ENCODE results near the gene DLG2.
A peak's percentile ranks its signal among the peaks of the same experiment; 100 is the strongest.

DLG2 gene

DNA sequence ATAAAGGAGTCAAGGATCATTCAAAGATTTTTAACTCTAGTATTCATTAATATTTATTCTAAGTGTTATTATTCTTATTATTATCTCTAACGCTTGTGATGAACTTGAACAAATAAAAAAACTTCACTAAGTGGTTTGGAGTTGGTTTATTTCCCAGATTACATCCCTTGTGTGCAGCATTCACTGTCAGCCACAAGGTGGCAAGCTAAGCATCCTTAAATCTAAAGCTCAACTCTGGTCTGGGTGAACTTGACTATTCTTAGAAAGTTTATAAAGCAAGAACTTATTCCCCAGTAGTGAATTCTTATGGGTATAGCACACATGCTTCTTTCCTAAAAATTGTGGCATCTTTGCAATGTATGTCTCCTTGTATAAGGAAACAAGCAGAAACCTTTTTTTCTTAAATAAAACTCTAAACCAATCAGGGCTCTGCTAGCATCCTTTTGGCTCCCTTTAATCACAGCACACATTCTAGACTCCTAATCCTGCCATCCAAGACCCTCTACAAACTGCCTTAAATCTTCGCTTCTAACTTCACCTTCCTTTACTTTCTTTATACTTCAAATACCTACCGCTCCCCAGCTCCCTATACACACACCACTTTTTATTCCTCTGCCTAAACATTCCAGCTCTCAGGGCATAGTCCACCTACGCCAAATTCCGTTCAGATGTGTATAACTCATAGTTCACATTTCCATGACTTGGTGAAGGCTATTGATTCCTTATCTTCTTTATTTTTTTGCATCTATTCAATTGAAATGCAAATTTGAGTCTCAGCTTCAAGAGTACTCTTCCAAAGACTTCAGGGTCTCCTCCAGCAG is 1068.8 kb downstream of the DLG2 start:
- H3K4me3 ChIP-seq (replicated peaks in 1 of 2; ENCODE audit: low read depth in 2 of 2, low read length in 2 of 2) = no peak overlapping the region
- peak; percentile 65 to 71 for DNase-seq (ENCODE audit: low read depth in 2 of 2)
- TF ChIP-seq, protein P1, sequence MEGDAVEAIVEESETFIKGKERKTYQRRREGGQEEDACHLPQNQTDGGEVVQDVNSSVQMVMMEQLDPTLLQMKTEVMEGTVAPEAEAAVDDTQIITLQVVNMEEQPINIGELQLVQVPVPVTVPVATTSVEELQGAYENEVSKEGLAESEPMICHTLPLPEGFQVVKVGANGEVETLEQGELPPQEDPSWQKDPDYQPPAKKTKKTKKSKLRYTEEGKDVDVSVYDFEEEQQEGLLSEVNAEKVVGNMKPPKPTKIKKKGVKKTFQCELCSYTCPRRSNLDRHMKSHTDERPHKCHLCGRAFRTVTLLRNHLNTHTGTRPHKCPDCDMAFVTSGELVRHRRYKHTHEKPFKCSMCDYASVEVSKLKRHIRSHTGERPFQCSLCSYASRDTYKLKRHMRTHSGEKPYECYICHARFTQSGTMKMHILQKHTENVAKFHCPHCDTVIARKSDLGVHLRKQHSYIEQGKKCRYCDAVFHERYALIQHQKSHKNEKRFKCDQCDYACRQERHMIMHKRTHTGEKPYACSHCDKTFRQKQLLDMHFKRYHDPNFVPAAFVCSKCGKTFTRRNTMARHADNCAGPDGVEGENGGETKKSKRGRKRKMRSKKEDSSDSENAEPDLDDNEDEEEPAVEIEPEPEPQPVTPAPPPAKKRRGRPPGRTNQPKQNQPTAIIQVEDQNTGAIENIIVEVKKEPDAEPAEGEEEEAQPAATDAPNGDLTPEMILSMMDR (IDR thresholded peaks at IDR 0.05; ENCODE audit: low read depth, low read length) = peak; percentile 83

DNA sequence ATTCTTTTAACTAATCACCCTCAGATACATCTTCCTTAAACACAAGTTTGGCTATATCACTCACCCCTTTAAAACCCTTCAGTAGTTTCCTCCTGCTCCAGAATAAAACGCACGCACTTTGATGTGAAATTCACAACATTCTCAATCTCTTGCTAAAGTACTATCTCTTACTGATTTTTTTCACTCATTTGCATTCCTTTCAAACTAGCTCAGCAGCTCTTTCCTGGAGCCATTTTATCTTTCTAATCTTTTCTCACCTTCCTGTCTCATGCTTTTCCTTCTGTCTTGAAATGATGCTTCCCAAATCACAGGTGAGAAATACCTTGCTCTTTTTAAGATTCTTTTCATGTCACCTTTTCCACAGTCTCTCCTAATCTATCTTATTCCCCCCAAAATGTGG is 1074.4 kb downstream of the DLG2 start:
- TF ChIP-seq, protein P1 (IDR thresholded peaks at IDR 0.05; ENCODE audit: low read depth, low read length) = no peak
- H3K4me3 ChIP-seq (replicated peaks in 1 of 2; ENCODE audit: low read depth in 2 of 2, low read length in 2 of 2) = no peak overlapping the region
- no peak for DNase-seq (ENCODE audit: low read depth in 2 of 2)

DNA sequence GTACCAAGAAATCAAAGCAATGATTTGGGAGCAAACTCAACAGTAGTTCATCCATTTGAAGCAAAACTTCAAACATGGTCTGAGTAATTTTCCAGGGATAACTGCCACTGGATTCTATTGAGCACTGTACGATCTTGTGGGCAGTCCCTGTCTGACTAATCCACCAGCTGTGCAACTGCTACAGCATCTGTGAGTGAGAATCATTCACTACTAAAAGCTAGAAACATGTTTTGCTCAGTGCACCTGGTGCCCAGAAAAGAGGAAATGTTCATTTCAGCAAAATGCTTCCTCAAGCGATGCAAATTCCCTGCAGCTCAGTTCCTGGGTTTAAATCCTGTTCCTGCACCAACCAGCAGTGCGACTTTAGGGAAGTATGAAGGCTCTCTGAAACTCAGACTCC is 1077.9 kb downstream of the DLG2 start:
- TF ChIP-seq, protein P1 (IDR thresholded peaks at IDR 0.05; ENCODE audit: low read depth, low read length) = no peak
- no peak overlapping the region for H3K4me3 ChIP-seq (replicated peaks in 1 of 2; ENCODE audit: low read depth in 2 of 2, low read length in 2 of 2)
- DNase-seq (ENCODE audit: low read depth in 2 of 2) = no peak

DNA sequence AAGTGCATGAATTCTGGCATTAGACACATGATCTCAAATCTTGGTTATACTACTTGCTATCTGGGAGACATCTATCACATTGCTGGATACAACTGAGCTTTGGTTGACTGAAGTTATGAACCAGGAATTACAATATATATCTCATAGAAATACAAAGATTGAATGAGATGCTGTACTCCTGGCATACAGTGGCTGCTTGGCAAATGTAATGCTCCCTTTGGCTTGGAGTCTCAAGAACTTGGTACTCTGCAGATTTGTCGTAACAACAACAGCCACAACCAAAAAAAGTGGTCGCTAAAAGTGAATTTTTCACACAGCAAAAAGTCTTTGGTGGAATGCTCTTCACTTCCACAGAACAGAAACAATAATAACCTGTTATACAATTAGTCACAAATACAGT is 1082.6 kb downstream of the DLG2 start:
- TF ChIP-seq, protein P1 (IDR thresholded peaks at IDR 0.05; ENCODE audit: low read depth, low read length) = no peak
- DNase-seq (ENCODE audit: low read depth in 2 of 2) = no peak
- H3K4me3 ChIP-seq (replicated peaks in 1 of 2; ENCODE audit: low read depth in 2 of 2, low read length in 2 of 2) = no peak overlapping the region

DNA sequence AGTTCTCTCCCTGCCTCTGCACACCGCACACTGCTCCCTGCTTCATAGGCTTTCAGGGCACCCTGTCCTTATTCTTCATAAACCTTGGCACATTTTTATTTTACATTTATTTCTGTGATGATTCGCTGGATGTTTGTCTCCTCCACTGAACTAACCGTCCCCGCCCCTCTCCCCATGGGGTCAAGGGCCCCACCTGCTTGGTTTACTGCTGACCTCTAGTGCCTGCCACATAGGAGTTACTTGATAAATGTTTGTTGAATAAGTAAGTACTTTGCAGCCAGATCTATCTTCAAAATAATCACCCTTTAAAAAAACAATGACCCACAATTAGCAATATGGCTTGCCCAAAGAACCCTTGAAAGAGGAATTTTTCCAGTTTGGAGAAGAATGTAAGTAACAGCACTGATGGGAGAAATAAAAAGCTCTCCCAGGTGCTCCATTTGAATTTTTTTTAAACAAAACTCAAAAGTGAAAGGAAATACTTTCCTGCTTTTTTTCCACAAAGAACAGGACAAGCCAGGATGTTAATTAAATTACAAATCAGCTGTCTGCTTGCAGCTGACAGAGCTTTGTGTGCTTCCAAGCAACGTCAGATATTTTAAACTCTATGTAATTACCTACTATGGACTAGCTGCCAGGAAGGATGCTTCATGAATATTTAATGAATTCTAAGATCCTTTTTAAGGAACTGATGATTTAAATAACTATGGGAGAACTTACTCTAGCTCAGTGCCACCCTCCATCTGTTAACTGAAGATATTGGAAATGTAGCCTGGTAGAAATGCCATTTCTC is 1083.6 kb downstream of the DLG2 start:
- TF ChIP-seq, protein P1 (IDR thresholded peaks at IDR 0.05; ENCODE audit: low read depth, low read length) = no peak
- no peak for DNase-seq (ENCODE audit: low read depth in 2 of 2)
- no peak overlapping the region for H3K4me3 ChIP-seq (replicated peaks in 1 of 2; ENCODE audit: low read depth in 2 of 2, low read length in 2 of 2)

DNA sequence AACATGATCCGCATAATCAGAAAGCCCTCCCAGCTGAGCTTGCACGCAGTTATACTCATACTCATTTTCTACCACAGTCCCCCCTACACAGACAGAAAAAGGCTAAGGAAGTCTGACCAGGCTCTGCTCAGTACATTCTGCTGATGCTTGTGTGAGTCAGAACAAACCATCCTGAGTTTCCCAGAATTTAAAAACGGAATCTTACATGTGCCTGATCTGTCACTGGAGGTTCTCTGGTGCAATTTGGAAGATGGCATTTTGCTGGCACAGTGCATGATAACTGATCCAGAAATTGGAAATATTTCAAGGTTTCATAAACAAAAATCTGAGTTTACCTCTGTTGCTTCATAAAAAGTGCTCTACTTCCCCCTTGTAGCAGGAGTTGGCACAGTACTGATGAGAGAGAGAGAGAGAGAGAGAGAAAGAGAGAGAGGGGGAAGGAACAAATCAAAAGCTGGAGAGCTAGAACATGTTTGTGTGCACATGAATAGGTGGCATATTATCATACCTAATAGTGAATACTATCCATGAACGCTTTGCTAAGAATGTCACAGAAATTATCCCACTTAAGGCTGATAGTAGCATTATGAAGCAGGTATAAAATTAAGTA is 1085.3 kb downstream of the DLG2 start:
- TF ChIP-seq, protein P1 (IDR thresholded peaks at IDR 0.05; ENCODE audit: low read depth, low read length) = no peak
- DNase-seq (ENCODE audit: low read depth in 2 of 2) = peak; percentile 40 to 51
- no peak overlapping the region for H3K4me3 ChIP-seq (replicated peaks in 1 of 2; ENCODE audit: low read depth in 2 of 2, low read length in 2 of 2)
